Measurements from ENCODE around the gene CHD1L. TPM values are rescaled to one million over a fixed set of nuclear protein-coding genes. Genes with fewer than 3 reads are reported as not detected.
"Not testable (repeated sequence)": the region's sequence is repeated elsewhere in the genome, so short reads cannot be mapped to it uniquely, and the experiment has no call there.

Gene CHD1L
- total and polyA plus RNA-seq, 2 of the 13 experiments (the other 11 are each of a cell fraction or from before 2014, with no cell fraction given): 74.3 to 111 TPM

- peak; percentile 50 for TF ChIP-seq UBTF (CRISPR knock-in tag; IDR thresholded peaks at IDR 0.05)
- 0 out of 2 replicates have a peak, but pooled peaks have one; percentile 59 for TF ChIP-seq ZNF3 (CRISPR knock-in tag; IDR thresholded peaks at IDR 0.05)
- TF ChIP-seq CTCF (CRISPR knock-in tag; IDR thresholded peaks at IDR 0.05): peak; percentile 9; the same call in 1 of the 2 replicates
- no peak for TF ChIP-seq ZNF790 (CRISPR knock-in tag; IDR thresholded peaks at IDR 0.05; ENCODE audit: borderline replicate concordance)
Observed at GRCh38 chr1:147225193-147225730, 17.2 kb upstream of the CHD1L start, which contains the start of gene FMO5 (continued).

DNA sequence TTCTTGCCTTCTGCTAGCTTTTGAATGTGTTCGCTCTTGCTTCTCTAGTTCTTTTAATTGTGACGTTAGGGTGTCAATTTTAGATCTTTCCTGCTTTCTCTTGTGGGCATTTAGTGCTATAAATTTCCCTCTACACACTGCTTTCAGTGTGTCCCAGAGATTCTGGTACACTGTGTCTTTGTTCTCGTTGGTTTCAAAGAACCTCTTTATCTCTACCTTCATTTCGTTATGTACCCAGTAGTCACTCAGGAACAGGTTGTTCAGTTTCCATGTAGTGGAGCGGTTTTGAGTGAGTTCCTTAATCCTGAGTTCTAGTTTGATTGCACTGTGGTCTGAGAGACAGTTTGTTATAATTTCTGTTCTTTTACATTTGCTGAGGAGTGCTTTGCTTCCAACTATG lies 11.5 kb upstream of the CHD1L start:
- CTCF ChIA-PET (ENCODE audit: low intra/inter-chr PET ratio, low total read pairs); in situ Hi-C loops (cut with HindIII; ENCODE audit: extremely low pct_ligation_motif_present, low pct_unique_long_range_greater_than_20kb); H3K4me3 ChIP-seq (replicated peaks in 1 of 3; ENCODE audit: insufficient read depth in 1 of 3, low read depth in 2 of 3, low read length in 3 of 3); H2AFZ ChIP-seq (ENCODE audit: low read length); H3K27ac ChIP-seq (ENCODE audit: extremely low read length, insufficient read depth, low read length); POLR2A ChIA-PET; H3K9ac ChIP-seq (ENCODE audit: insufficient read depth, low read depth, low read length); intact Hi-C loops (cut with micrococcal nuclease; ENCODE audit: unreplicated experiment); H3K9me3 ChIP-seq (ENCODE audit: low read length); H3K27me3 ChIP-seq (ENCODE audit: control insufficient read depth in 1 of 2, insufficient read depth in 2 of 2, low read length in 2 of 2); ATAC-seq; H3K79me2 ChIP-seq (ENCODE audit: insufficient read depth, low read length); DNase-seq (ENCODE audit: low spot score); H4K20me1 ChIP-seq (ENCODE audit: insufficient read depth, low read length); FAIRE-seq; H3K36me3 ChIP-seq (replicated peaks in 1 of 2; ENCODE audit: control insufficient read depth in 1 of 2, insufficient read depth in 2 of 2, low read length in 2 of 2); H3K4me2 ChIP-seq (ENCODE audit: low read depth, low read length); BruUV-seq (replicated peaks): not testable (repeated sequence)
- H3K4me1 ChIP-seq (ENCODE audit: insufficient read depth, low read length): peaks cover 50% of the 10 kb centered on the region
- 70% methylated on average over 5 of the region's 5 CpGs for WGBS (ENCODE audit: low lambda C conversion rate)
